H9 (cell line): Measurements from ENCODE around the gene CTAG1B. TPM values are rescaled to one million over a fixed set of nuclear protein-coding genes. Genes with fewer than 3 reads are reported as not detected.
A peak's percentile ranks its signal among the peaks of the same experiment; 100 is the strongest.
"Not testable (repeated sequence)": the region's sequence is repeated elsewhere in the genome, so short reads cannot be mapped to it uniquely, and the experiment has no call there.

ENCODE experiments used
- DNase-seq: peaks from one replicate; pipeline ENCODE4 v3.0.0-alpha.2; 2017
- H2AFZ ChIP-seq: one replicate; pipeline ENCODE4 v1.6.1; 2013; ENCODE audit warnings: mild to moderate bottlenecking, low read length, control low read depth, moderate library complexity
- H2AK5ac ChIP-seq: 2 replicates; pipeline ENCODE4 v1.6.1; 2013; ENCODE audit warnings: low read length, control low read depth, mixed read lengths; ENCODE audit not compliant: insufficient read length
- H2BK120ac ChIP-seq: one replicate; pipeline ENCODE4 v1.6.1; 2013; ENCODE audit warnings: low read depth, mild to moderate bottlenecking, low read length, control low read depth, inconsistent platforms; ENCODE audit not compliant: poor library complexity, severe bottlenecking
- H2BK12ac ChIP-seq: 2 replicates; pipeline ENCODE4 v1.6.1; 2013; ENCODE audit warnings: low read length, control low read depth, mixed read lengths, low read depth; ENCODE audit not compliant: insufficient read length
- H2BK15ac ChIP-seq: 2 replicates; pipeline ENCODE4 v1.6.1; 2013; ENCODE audit warnings: low read depth, low read length, control low read depth
- H2BK20ac ChIP-seq: one replicate; pipeline ENCODE4 v1.6.1; 2013; ENCODE audit warnings: low read depth, mild to moderate bottlenecking, low read length, control low read depth, inconsistent platforms; ENCODE audit not compliant: poor library complexity, severe bottlenecking
- H2BK5ac ChIP-seq: 2 replicates; pipeline ENCODE4 v1.6.1; 2013; ENCODE audit warnings: low read length, control low read depth, mixed read lengths; ENCODE audit not compliant: insufficient read length
- H3K14ac ChIP-seq: 2 replicates; pipeline ENCODE4 v1.6.1; 2013; ENCODE audit warnings: low read length, control low read depth; ENCODE audit not compliant: insufficient read depth
- H3K18ac ChIP-seq: 2 replicates; pipeline ENCODE4 v1.6.1; 2013; ENCODE audit warnings: low read depth, mild to moderate bottlenecking, mixed read lengths, low read length, control low read depth; ENCODE audit not compliant: insufficient read length
- H3K23ac ChIP-seq: 2 replicates; pipeline ENCODE4 v1.6.1; 2013; ENCODE audit warnings: low read length, control low read depth, mixed read lengths, low read depth; ENCODE audit not compliant: insufficient read length
- H3K23me2 ChIP-seq: 2 replicates; pipeline ENCODE4 v1.6.1; 2013; ENCODE audit warnings: low read depth, mild to moderate bottlenecking, mixed read lengths, low read length, control low read depth; ENCODE audit not compliant: insufficient read length, poor library complexity, severe bottlenecking
- H3K27ac ChIP-seq: 2 replicates; pipeline ENCODE4 v1.5.1; 2013; ENCODE audit warnings: low read length, control low read depth, mixed read lengths, low read depth; ENCODE audit not compliant: insufficient read length
- H3K27me3 ChIP-seq: 2 replicates; pipeline ENCODE4 v1.6.1; 2013; ENCODE audit warnings: low read length, control low read depth, inconsistent platforms; ENCODE audit not compliant: insufficient read depth
- H3K4ac ChIP-seq: 2 replicates; pipeline ENCODE4 v1.6.1; 2013; ENCODE audit warnings: low read depth, mild to moderate bottlenecking, control low read depth, inconsistent platforms, low read length, moderate library complexity
- H3K4me1 ChIP-seq: 2 replicates; pipeline ENCODE4 v1.6.1; 2013; ENCODE audit warnings: low read length, control low read depth, inconsistent platforms; ENCODE audit not compliant: insufficient read depth
- H3K4me2 ChIP-seq: 2 replicates; pipeline ENCODE4 v1.6.1; 2013; ENCODE audit warnings: low read length, control low read depth, mixed read lengths; ENCODE audit not compliant: insufficient read length, insufficient read depth
- H3K56ac ChIP-seq: 2 replicates; pipeline ENCODE4 v1.6.1; 2013; ENCODE audit warnings: low read depth, mild to moderate bottlenecking, mixed read lengths, low read length, control low read depth; ENCODE audit not compliant: insufficient read length
- H3K79me1 ChIP-seq: 2 replicates; pipeline ENCODE4 v1.6.1; 2013; ENCODE audit warnings: low read depth, mild to moderate bottlenecking, moderate library complexity, low read length, control low read depth, inconsistent platforms; ENCODE audit not compliant: insufficient read depth, poor library complexity, severe bottlenecking
- H3K79me2 ChIP-seq: 2 replicates; pipeline ENCODE4 v1.6.1; 2013; ENCODE audit warnings: low read length, control low read depth, inconsistent platforms; ENCODE audit not compliant: insufficient read depth
- H3K9ac ChIP-seq: 2 replicates; pipeline ENCODE4 v1.6.1; 2013; ENCODE audit warnings: low read length, control low read depth, mixed read lengths; ENCODE audit not compliant: insufficient read length; ENCODE audit errors: extremely low read depth
- H3K9me3 ChIP-seq: one replicate; pipeline ENCODE4 v1.6.1; 2013; ENCODE audit warnings: low read depth, low read length, inconsistent platforms; ENCODE audit not compliant: control insufficient read depth
- H3T11ph ChIP-seq: one replicate; pipeline ENCODE4 v1.6.1; 2013; ENCODE audit warnings: mild to moderate bottlenecking, low read length, control low read depth, inconsistent platforms
- H4K20me1 ChIP-seq: one replicate; pipeline ENCODE4 v1.6.1; 2013; ENCODE audit not compliant: control insufficient read depth, insufficient read length, insufficient read depth
- H4K5ac ChIP-seq: 2 replicates; pipeline ENCODE4 v1.6.1; 2013; ENCODE audit warnings: low read depth, mild to moderate bottlenecking, mixed read lengths, low read length, control low read depth; ENCODE audit not compliant: insufficient read length
- H4K8ac ChIP-seq: replicated peaks from 2 replicates; pipeline ENCODE4 v1.6.1; 2013; ENCODE audit warnings: low read length, control low read depth, mixed read lengths, low read depth; ENCODE audit not compliant: insufficient read length
- H4K91ac ChIP-seq: 2 replicates; pipeline ENCODE4 v1.6.1; 2013; ENCODE audit warnings: low read depth, mild to moderate bottlenecking, moderate library complexity, mixed read lengths, low read length, control low read depth; ENCODE audit not compliant: insufficient read length
- H3K27ac Mint-ChIP-seq, 3 experiments: 2 replicates in 2 of 3; 3 replicates in 1 of 3; pipeline ENCODE4 v1.8.0; 2020 to 2021; ENCODE audit warnings: mixed read lengths in 3 of 3, mild to moderate bottlenecking in 1 of 3, moderate library complexity in 1 of 3
- H3K27me3 Mint-ChIP-seq: 2 replicates; pipeline ENCODE4 v1.8.0; 2021; ENCODE audit warnings: low read depth, mild to moderate bottlenecking, moderate library complexity, mixed read lengths
- H3K36me3 Mint-ChIP-seq, 3 experiments: 2 replicates in 2 of 3; 3 replicates in 1 of 3; pipeline ENCODE4 v1.8.0; 2020 to 2021; ENCODE audit warnings: low read depth in 3 of 3, mixed read lengths in 3 of 3; ENCODE audit not compliant: insufficient read depth in 1 of 3
- H3K4me1 Mint-ChIP-seq, 2 experiments: 2 replicates each; pipeline ENCODE4 v1.8.0; 2020; ENCODE audit warnings: mixed read lengths in 2 of 2
- H3K4me3 Mint-ChIP-seq, 2 experiments: 2 replicates in 1 of 2; 3 replicates in 1 of 2; pipeline ENCODE4 v1.8.0; 2020 to 2021; ENCODE audit warnings: mild to moderate bottlenecking in 2 of 2, mixed read lengths in 2 of 2, moderate library complexity in 1 of 2
- H3K9me3 Mint-ChIP-seq, 2 experiments: 2 replicates in 1 of 2; 3 replicates in 1 of 2; pipeline ENCODE4 v1.8.0; 2020; ENCODE audit warnings: mild to moderate bottlenecking in 2 of 2, mixed read lengths in 2 of 2, moderate library complexity in 1 of 2
- WGBS: extraction: QIAGEN DNeasy Blood & Tissue Kit; methylation state at CpG from one replicate; pipeline ENCODE4 v1.1.7; 2013; ENCODE audit warnings: missing lambda C conversion rate, low lambda C conversion rate, mixed read lengths; ENCODE audit not compliant: insufficient read length; ENCODE audit errors: extremely low coverage; 5-methylcytosine and 5-hydroxymethylcytosine counted together
- total RNA-seq: library from RNA; stranded (reverse); gene quantifications from 2 replicates; pipeline ENCODE4 v1.2.1, GENCODE V29; 2021

The CTAG1B gene
- total RNA-seq, 1 experiment from 2014 or later = not detected

GRCh38 chrX:154611146-154611545, 7.9 kb downstream of the CTAG1B start:
- H3K79me2 ChIP-seq, DNase-seq, H3K4me1 ChIP-seq, H3T11ph ChIP-seq, H3K9ac ChIP-seq, H2BK12ac ChIP-seq, H3K27ac ChIP-seq, H3K9me3 ChIP-seq, H3K56ac ChIP-seq, H3K27ac Mint-ChIP-seq, H3K79me1 ChIP-seq, H2BK5ac ChIP-seq, H3K27me3 ChIP-seq, H3K4me3 Mint-ChIP-seq, H3K23ac ChIP-seq, H3K4ac ChIP-seq, H3K23me2 ChIP-seq, H4K91ac ChIP-seq, H2AK5ac ChIP-seq, H3K4me2 ChIP-seq, H2BK20ac ChIP-seq, H4K5ac ChIP-seq, H3K14ac ChIP-seq, H4K20me1 ChIP-seq, H2AFZ ChIP-seq, H3K36me3 Mint-ChIP-seq, H3K18ac ChIP-seq, H2BK120ac ChIP-seq, H3K27me3 Mint-ChIP-seq, H2BK15ac ChIP-seq, H4K8ac ChIP-seq: not testable (repeated sequence)
- peaks cover 8 to 14% of the 10 kb centered on the region in 2 experiments; a peak in 3 of 4 replicates for H3K4me1 Mint-ChIP-seq
- peaks cover 27 to 51% of the 10 kb centered on the region in 2 experiments for H3K9me3 Mint-ChIP-seq
- no CpG with 5 or more reads among the region's 12 CpGs for WGBS

GRCh38 chrX:154608823-154609222, 10.3 kb downstream of the CTAG1B start:
- H4K91ac ChIP-seq, H2BK120ac ChIP-seq, H3K27me3 Mint-ChIP-seq, H3K4ac ChIP-seq, H3T11ph ChIP-seq, H4K20me1 ChIP-seq, H3K27me3 ChIP-seq, H3K9ac ChIP-seq, H3K18ac ChIP-seq, H3K4me2 ChIP-seq, H3K14ac ChIP-seq, H3K79me2 ChIP-seq, H2BK15ac ChIP-seq, H3K79me1 ChIP-seq, H2AK5ac ChIP-seq, H3K4me3 Mint-ChIP-seq, H4K8ac ChIP-seq, H3K23ac ChIP-seq, H2AFZ ChIP-seq, H3K56ac ChIP-seq, H3K27ac ChIP-seq, H2BK20ac ChIP-seq, H4K5ac ChIP-seq, DNase-seq, H3K36me3 Mint-ChIP-seq, H3K23me2 ChIP-seq, H2BK5ac ChIP-seq, H2BK12ac ChIP-seq, H3K4me1 ChIP-seq: not testable (repeated sequence)
- Mint-ChIP-seq H3K27ac (peak overlapping the region in 1 of 3 experiments; percentile 67; a peak in 1 of 7 replicates), H3K9me3 (peaks cover 46 to 66% of the 10 kb centered on the region in 2 experiments), H3K4me1 (peaks cover 11 to 18% of the 10 kb centered on the region in 2 experiments)
- peaks cover 15% of the 10 kb centered on the region for H3K9me3 ChIP-seq
- no CpG with 5 or more reads among the region's 12 CpGs for WGBS
